K562 (cell line): ENCODE results near the gene DND1. TPM values are rescaled to one million over a fixed set of nuclear protein-coding genes. Genes with fewer than 3 reads are reported as not detected.

Experiments
- ARID4B ChIP-seq: sonication (generic); formaldehyde crosslinking; IDR thresholded peaks from 2 replicates; pipeline ENCODE4 v1.8.0; 2022; ENCODE audit warnings: mild to moderate bottlenecking, missing genetic modification reagents
- ATF4 ChIP-seq: fragments of 450-650 bp; formaldehyde crosslinking; IDR thresholded peaks from 2 replicates; pipeline ENCODE4 v1.4.0; 2022; ENCODE audit warnings: mild to moderate bottlenecking, moderate library complexity
- CREM ChIP-seq: IDR thresholded peaks from 2 replicates; pipeline ENCODE4 v1.6.1; 2014; ENCODE audit warnings: antibody characterized with exemption, low read depth
- E2F1 ChIP-seq: sonication (generic); formaldehyde crosslinking; IDR thresholded peaks from 2 replicates; pipeline ENCODE4 v1.8.1; 2023; ENCODE audit warnings: mild to moderate bottlenecking, missing genetic modification reagents, moderate library complexity
- FIP1L1 ChIP-seq: fragments of 200-400 bp; formaldehyde crosslinking; IDR thresholded peaks from 2 replicates; pipeline ENCODE4 v1.6.1; 2018; ENCODE audit warnings: mild to moderate bottlenecking, low read depth, low read length; ENCODE audit not compliant: poor library complexity, severe bottlenecking
- HDAC8 ChIP-seq: fragments of 450-650 bp; IDR thresholded peaks from 2 replicates; pipeline ENCODE4 v1.6.1; 2016; ENCODE audit warnings: mild to moderate bottlenecking, missing genetic modification characterization, moderate library complexity, missing compliant biosample characterization
- KAT8 ChIP-seq: fragments of 450-650 bp; IDR thresholded peaks from 2 replicates; pipeline ENCODE4 v1.6.1; 2016; ENCODE audit warnings: low read depth, mild to moderate bottlenecking
- MIER1 ChIP-seq: fragments of 450-650 bp; IDR thresholded peaks from 2 replicates; pipeline ENCODE4 v1.6.1; 2016; ENCODE audit warnings: antibody characterized with exemption, mild to moderate bottlenecking, low read depth
- NR2C2 ChIP-seq, 2 experiments: fragments of 200-800 bp in 1 of 2; sonication (Bioruptor generic) in 1 of 2; sonication (generic) in 1 of 2; formaldehyde crosslinking in 1 of 2; IDR thresholded peaks; 2 replicates each; pipeline versions ENCODE4 v1.6.1 to v1.8.0; 2016 to 2022; ENCODE audit warnings: mild to moderate bottlenecking in 1 of 2, missing compliant biosample characterization in 1 of 2, missing genetic modification characterization in 1 of 2, missing genetic modification reagents in 1 of 2
- RBBP5 ChIP-seq: fragments of 200-600 bp; sonication (generic); IDR thresholded peaks from 2 replicates; pipeline ENCODE4 v1.6.1; 2012; ENCODE audit warnings: borderline replicate concordance, mild to moderate bottlenecking, low read length, control low read depth, inconsistent platforms; ENCODE audit not compliant: insufficient read depth, poor library complexity, severe bottlenecking
- TRIM24 ChIP-seq, 2 experiments: fragments of 450-650 bp; IDR thresholded peaks; 2 replicates each; pipeline ENCODE4 v1.6.1; 2016
- ZNF124 ChIP-seq: sonication (generic); formaldehyde crosslinking; IDR thresholded peaks from 2 replicates; pipeline ENCODE4 v1.8.1; 2022; ENCODE audit warnings: missing genetic modification reagents
- ZNF444 ChIP-seq: fragments of 250-450 bp; sonication (Bioruptor Pico); IDR thresholded peaks from 2 replicates; pipeline ENCODE4 v1.4.0; 2020; ENCODE audit warnings: mild to moderate bottlenecking, moderate library complexity
- ZNF584 ChIP-seq: fragments of 200-800 bp; sonication (Bioruptor generic); IDR thresholded peaks from 2 replicates; pipeline ENCODE4 v1.6.1; 2016; ENCODE audit warnings: low read depth, mild to moderate bottlenecking, missing genetic modification characterization, missing compliant biosample characterization
- polyA plus RNA-seq, 8 experiments: library from polyadenylated mRNA; depleted of rRNA in 4 of 8; stranded (reverse) in 5 of 8; unstranded in 3 of 8; fragments of >200 nt; fragmentation: Nextera tagmentation in 2 of 8; fragmentation: Illumina TruSeq in 1 of 8; extraction: Ambion mirVana in 2 of 8; extraction: Trizol in 1 of 8; gene quantifications; 2 replicates each; pipeline versions ENCODE4 v1.2.1 to v1.2.3, GENCODE V29; 2011 to 2014; ENCODE audit warnings: inconsistent platforms in 1 of 8, missing spikeins in 1 of 8
- total RNA-seq, 7 experiments: library from RNA; depleted of rRNA in 6 of 7; stranded (reverse); fragments of >200 nt in 6 of 7; fragmentation: Illumina TruSeq in 2 of 7; extraction: Trizol in 2 of 7; gene quantifications; 2 replicates each; pipeline versions ENCODE4 v1.2.1 to v1.2.3, GENCODE V29; 2011 to 2021; ENCODE audit warnings: low replicate concordance in 1 of 7

DND1 gene
- total and polyA plus RNA-seq, 9 of the 15 experiments (the other 6 are each of a cell fraction or from before 2014, with no cell fraction given): 0.37 to 2.0 (median 0.90) TPM; not detected in 3

GRCh38 chr5:140664359-140665119 lies 8.8 kb downstream of the DND1 start, which contains the start of gene WDR55 (continued):
- TF ChIP-seq ATF4 (CRISPR knock-in tag) (0 out of 2 replicates have a peak, but pooled peaks have one; percentile 8), RBBP5 (peak; percentile 80), FIP1L1 (no peak), KAT8 (no peak), ZNF124 (CRISPR knock-in tag) (no peak), ARID4B (CRISPR knock-in tag) (peak; percentile 97), ZNF444 (CRISPR knock-in tag) (no peak), HDAC8 (tag) (no peak), NR2C2 (CRISPR knock-in tag; IDR thresholded peaks at IDR 0.05) (peak; percentile 67), NR2C2 (tag; IDR thresholded peaks at IDR 0.05) (peak; percentile 83), TRIM24 (IDR thresholded peaks at IDR 0.05) (peak in 1 of 2 experiments; percentile 75; a peak in 2 of 4 replicates), E2F1 (CRISPR knock-in tag) (peak; percentile 78), ZNF584 (CRISPR knock-in tag) (no peak), CREM (peak; percentile 85), MIER1 (no peak)
